Smooth muscle cell (in vitro differentiated cells): ENCODE measurements around the gene RET. TPM values are rescaled to one million over a fixed set of nuclear protein-coding genes. Genes with fewer than 3 reads are reported as not detected.

Source experiments
- DNase-seq: peaks from one replicate; lab custom pipeline; 2025; ENCODE audit not compliant: unreplicated experiment; lab: John Stamatoyannopoulos, UW
- H2AFZ ChIP-seq: fragments of 200-600 bp; sonication (generic); 2 replicates; pipeline ENCODE4 v1.6.0; 2016; ENCODE audit warnings: antibody characterized with exemption, low read depth, mild to moderate bottlenecking
- H3F3A ChIP-seq: fragments of 200-600 bp; sonication (generic); 2 replicates; pipeline ENCODE4 v1.6.0; 2017; ENCODE audit warnings: antibody characterized with exemption, low read depth
- H3K27ac ChIP-seq: fragments of 200-600 bp; sonication (generic); 2 replicates; pipeline ENCODE4 v1.5.1; 2016; ENCODE audit warnings: low read depth, mild to moderate bottlenecking
- H3K27me3 ChIP-seq: fragments of 200-600 bp; sonication (generic); 2 replicates; pipeline ENCODE4 v1.6.1; 2016; ENCODE audit warnings: low read depth, mild to moderate bottlenecking
- H3K36me3 ChIP-seq: fragments of 200-600 bp; sonication (generic); 2 replicates; pipeline ENCODE4 v1.5.1; 2016; ENCODE audit warnings: low read depth
- H3K4me1 ChIP-seq: fragments of 200-600 bp; sonication (generic); 2 replicates; pipeline ENCODE4 v1.5.1; 2016; ENCODE audit warnings: low read depth
- H3K4me2 ChIP-seq: fragments of 200-600 bp; sonication (generic); 2 replicates; pipeline ENCODE4 v1.6.0; 2016; ENCODE audit warnings: mild to moderate bottlenecking
- H3K4me3 ChIP-seq: fragments of 200-600 bp; sonication (generic); 2 replicates; pipeline ENCODE4 v1.5.1; 2016; ENCODE audit warnings: mild to moderate bottlenecking
- H3K79me2 ChIP-seq: fragments of 200-600 bp; sonication (generic); 2 replicates; pipeline ENCODE4 v1.6.0; 2016; ENCODE audit warnings: low read depth, mild to moderate bottlenecking
- H3K9ac ChIP-seq: fragments of 200-600 bp; sonication (generic); 2 replicates; pipeline ENCODE4 v1.6.0; 2016; ENCODE audit warnings: low read depth
- H3K9me3 ChIP-seq: fragments of 200-600 bp; sonication (generic); replicated peaks from 2 replicates; pipeline ENCODE4 v1.5.1; 2016; ENCODE audit warnings: low read depth
- H4K20me1 ChIP-seq: fragments of 200-600 bp; sonication (generic); 2 replicates; pipeline ENCODE4 v1.6.0; 2016; ENCODE audit warnings: low read depth
- CTCF ChIP-seq: fragments of 200-600 bp; sonication (generic); IDR thresholded peaks from 2 replicates; pipeline ENCODE4 v1.5.1; 2017; ENCODE audit warnings: borderline replicate concordance, mild to moderate bottlenecking, antibody characterized with exemption; ENCODE audit not compliant: insufficient read depth, poor library complexity, severe bottlenecking
- WGBS: methylation state at CpG from one replicate; pipeline ENCODE4 v1.1.7; 2016; ENCODE audit warnings: low lambda C conversion rate; 5-methylcytosine and 5-hydroxymethylcytosine counted together
- polyA plus RNA-seq: library from polyadenylated mRNA; unstranded; fragments of >200 nt; fragmentation: Nextera tagmentation; extraction: Ambion mirVana; gene quantifications from 2 replicates; pipeline ENCODE4 v1.2.1, GENCODE V29; 2016
- total RNA-seq: library from RNA; depleted of rRNA; stranded (reverse); fragments of >200 nt; gene quantifications from 2 replicates; pipeline ENCODE4 v1.2.3, GENCODE V29; 2014

RET gene
- total and polyA plus RNA-seq, 2 experiments from 2014 or later = 0.70 to 0.94 TPM

DNA sequence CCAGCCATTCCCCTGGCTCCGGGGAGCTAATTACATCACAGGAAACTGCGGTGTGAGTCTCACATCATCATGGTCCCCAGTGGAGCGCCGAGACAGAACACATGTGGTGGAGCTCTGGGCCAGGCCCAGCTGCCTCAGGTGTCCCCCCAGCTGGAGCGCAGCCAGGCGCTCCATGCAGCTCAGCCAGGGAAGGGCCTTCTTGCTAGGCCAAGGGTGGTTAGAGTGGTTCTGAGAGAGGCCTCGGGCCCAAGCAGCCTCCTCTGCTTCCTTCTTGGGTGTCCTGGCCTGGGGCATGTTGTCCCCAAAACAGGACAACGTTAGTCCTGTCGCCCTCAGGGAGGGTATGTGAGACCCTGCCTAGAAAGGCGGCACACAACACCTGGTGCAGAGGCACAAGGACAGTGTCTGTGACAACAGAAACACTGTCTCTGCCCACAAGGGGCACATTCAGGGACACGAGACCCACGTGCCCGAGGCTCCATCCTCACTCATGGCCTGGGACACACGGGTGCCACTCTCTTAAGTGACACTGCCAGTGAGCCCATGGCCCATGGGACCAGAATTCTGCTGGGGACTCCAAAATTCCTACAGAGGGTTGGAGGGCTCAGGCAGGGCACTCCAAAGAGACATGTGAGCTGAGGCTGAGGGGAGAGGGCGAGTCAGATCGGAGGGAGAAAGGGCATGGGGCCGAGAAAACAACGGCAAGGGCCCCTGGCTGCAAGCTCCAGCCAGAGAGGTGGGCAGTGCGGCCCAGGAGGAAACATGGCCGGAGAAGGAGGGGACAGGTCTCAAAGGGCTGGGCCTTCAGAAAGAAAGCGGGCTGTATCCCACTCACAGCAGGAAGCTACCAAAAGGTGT lies 37.0 kb upstream of the RET start:
- Histone ChIP-seq H2AFZ (no peak overlapping the region), H3K79me2 (no peaks in the 10 kb centered on the region), H3K9ac (no peak overlapping the region), H3K4me3 (no peak overlapping the region), H3K27ac (no peak overlapping the region), H3K4me1 (peaks cover 7% of the 10 kb centered on the region), H3K9me3 (no peaks in the 10 kb centered on the region), H4K20me1 (no peaks in the 10 kb centered on the region), H3K36me3 (no peaks in the 10 kb centered on the region), H3K4me2 (no peak overlapping the region), H3F3A (no peaks in the 10 kb centered on the region), H3K27me3 (no peaks in the 10 kb centered on the region)
- no peak for TF ChIP-seq CTCF
- no peak for DNase-seq
- WGBS = 90% methylated on average over 21 of the region's 21 CpGs

DNA sequence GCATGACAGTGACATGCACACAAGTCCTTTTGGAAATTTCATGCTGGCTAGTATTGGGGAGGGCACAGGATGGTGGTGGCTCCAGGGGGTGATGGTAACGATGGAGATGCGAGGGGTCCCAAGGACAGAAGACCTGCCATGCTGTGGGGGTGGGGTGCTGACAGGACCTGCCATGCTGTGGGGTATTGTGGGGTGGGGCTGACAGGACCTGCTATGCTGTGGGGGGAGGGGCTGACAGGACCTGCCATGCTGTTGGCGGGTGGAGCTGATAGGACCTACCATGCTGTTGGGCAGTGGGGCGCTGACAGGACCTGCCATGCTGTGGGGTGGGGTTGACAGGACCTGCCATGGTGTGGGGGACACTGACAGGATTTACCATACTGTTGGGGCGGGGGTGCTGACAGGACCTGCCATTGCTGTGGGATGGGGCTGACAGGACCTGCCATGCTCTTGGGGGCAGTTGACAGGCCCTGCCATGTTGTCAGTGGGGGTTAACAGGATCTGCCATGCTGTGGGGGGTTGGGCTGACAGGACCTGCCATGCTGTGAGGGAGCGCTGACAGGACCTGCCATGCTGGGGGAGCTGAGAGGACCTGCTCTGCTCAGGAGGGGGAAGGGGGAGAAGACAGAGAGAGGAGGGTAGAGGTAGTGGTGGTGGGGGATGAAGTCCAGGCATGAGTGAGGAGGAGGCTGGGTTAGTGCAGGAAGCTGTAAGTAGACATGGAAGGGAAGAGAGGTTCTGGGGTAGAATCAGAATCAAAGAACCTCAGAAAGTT lies 36.2 kb upstream of the RET start:
- no peak overlapping the region for H3K4me3 ChIP-seq
- no peaks in the 10 kb centered on the region for H3K27me3 ChIP-seq
- WGBS = 92% methylated on average over 5 of the region's 6 CpGs
- no peaks in the 10 kb centered on the region for H3K79me2 ChIP-seq
- TF ChIP-seq CTCF = no peak
- no peaks in the 10 kb centered on the region for H3K9me3 ChIP-seq
- peaks cover 7% of the 10 kb centered on the region for H3K4me1 ChIP-seq
- H3K9ac ChIP-seq = no peak overlapping the region
- no peak overlapping the region for H3K4me2 ChIP-seq
- H3K36me3 ChIP-seq = no peaks in the 10 kb centered on the region
- H3F3A ChIP-seq = no peaks in the 10 kb centered on the region
- H4K20me1 ChIP-seq = no peaks in the 10 kb centered on the region
- no peak overlapping the region for H3K27ac ChIP-seq
- DNase-seq = no peak
- no peak overlapping the region for H2AFZ ChIP-seq

DNA sequence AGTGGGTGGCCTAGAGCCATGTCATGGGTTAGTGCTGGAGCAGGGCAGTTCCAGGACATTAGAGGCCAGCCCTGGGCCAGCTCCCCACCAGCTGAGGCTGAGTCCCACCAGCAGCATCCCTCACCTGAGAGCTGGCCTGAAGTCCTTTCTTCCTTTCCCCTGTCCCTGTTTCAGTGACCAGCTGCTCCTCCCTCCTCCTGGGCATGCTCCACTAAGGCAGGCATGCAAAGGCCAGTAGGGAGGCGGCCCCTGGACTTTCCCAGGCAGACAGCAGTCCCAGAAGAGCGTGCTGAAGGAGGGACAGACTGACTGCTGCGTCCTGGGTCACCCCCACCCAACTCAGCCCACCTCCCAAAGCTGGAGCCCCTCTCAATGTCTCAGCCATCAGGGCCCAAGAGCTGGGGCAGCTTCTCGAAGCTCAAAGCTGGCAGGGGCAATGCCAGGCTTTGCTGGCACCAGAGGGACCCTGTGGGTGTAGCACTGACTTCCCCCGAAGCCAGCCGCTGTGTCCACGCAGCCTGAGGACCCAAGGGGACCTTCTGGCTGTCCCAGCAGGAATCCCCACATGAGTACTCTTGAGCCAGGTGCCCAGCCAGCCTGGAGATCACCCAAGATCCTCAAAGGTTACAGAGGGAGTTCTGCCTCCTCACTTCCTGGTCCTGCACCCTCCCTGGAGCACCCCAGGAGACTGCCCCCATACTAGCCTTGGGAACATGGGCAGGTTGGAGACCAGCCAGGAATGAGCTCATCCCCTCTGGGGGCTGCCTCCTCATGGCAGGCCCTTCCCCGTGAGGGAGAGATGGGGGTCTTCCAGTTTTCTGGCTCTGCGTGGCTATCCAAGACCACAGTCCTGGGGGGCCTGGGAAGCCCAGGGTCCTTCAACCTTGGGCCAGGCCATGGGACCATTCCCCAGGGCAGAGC lies 35.2 kb upstream of the RET start:
- H2AFZ ChIP-seq = no peak overlapping the region
- DNase-seq = no peak
- H3F3A ChIP-seq = no peaks in the 10 kb centered on the region
- H3K9ac ChIP-seq = no peak overlapping the region
- no peak for TF ChIP-seq CTCF
- peaks cover 7% of the 10 kb centered on the region for H3K4me1 ChIP-seq
- no peak overlapping the region for H3K4me2 ChIP-seq
- no peak overlapping the region for H3K4me3 ChIP-seq
- no peaks in the 10 kb centered on the region for H4K20me1 ChIP-seq
- H3K9me3 ChIP-seq = no peaks in the 10 kb centered on the region
- 87% methylated on average over 9 of the region's 9 CpGs for WGBS
- H3K79me2 ChIP-seq = no peaks in the 10 kb centered on the region
- no peaks in the 10 kb centered on the region for H3K27me3 ChIP-seq
- no peak overlapping the region for H3K27ac ChIP-seq
- no peaks in the 10 kb centered on the region for H3K36me3 ChIP-seq
